ENCODE results near the gene LRBA.

DNA sequence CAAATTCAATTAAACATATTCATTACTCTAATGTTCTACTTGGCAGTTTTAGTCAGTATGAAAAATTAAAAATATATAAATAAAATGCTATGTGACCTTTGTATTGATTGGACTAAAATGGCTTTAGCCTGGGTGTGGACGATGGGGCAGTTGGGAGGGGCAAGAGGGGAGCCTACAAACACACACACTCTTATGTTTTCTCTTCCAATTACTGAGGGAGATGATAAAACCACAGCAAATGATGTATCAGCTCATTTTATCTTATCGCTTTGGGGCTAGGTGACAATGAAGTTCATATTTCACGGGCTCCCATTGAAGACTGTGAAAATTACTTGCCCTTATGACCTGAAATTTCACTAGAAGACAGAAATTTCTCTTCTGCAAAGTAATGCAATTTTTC lies 517.5 kb downstream of the LRBA start:
- TF ChIP-seq POLR2A (IDR thresholded peaks at IDR 0.05; ENCODE audit: low read depth, low read length), result no peak
- TF ChIP-seq POLR2AphosphoS5 (IDR thresholded peaks at IDR 0.05; ENCODE audit: low read depth, low read length), result no peak
- TF ChIP-seq SPI1 (IDR thresholded peaks at IDR 0.05; ENCODE audit: low read depth, low read length), result no peak

All from GM12891 (cell line).